Measurements from ENCODE around the gene LMOD1.

DNA sequence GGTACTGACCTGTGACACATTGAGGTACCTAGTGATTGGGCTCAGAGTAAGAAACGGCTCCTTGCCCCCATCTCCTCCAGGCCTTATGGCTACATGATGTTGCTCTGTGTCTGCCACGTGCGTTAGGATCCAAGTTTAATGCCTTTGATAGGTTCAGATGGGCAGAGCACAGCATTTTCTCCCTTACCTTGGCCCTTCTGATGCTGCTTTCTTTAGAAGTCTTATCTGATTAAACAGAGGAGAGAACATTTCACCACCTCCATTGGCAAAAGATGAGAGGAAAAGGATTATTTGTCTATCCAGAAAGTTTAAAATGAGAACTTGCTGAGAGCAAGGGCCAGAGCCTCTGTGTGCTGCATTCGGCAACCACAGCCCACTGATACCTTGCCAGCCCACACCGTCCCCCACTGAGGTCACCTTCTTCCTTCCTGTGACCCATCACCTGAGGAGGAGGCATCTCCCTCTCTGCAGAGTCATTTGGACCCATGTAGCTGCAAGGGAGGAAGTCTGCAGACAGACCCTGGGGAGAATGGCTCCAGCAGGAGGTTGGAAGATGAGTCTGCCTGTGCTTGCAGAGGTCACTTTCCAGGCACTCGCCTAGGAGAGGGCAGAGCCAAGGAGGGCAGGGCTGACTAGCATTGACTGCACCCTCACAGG, 41.0 kb downstream of the LMOD1 start:
- no peak for TF ChIP-seq POLR2A (IDR thresholded peaks at IDR 0.05)
- TF ChIP-seq CTCF (IDR thresholded peaks at IDR 0.05): no peak
- no peak for TF ChIP-seq EP300 (IDR thresholded peaks at IDR 0.05)
